ENCODE results near the gene SALL3. TPM values are rescaled to one million over a fixed set of nuclear protein-coding genes. Genes with fewer than 3 reads are reported as not detected.

SALL3 gene
- total RNA-seq, 1 donor from 2014 or later: not detected

DNA sequence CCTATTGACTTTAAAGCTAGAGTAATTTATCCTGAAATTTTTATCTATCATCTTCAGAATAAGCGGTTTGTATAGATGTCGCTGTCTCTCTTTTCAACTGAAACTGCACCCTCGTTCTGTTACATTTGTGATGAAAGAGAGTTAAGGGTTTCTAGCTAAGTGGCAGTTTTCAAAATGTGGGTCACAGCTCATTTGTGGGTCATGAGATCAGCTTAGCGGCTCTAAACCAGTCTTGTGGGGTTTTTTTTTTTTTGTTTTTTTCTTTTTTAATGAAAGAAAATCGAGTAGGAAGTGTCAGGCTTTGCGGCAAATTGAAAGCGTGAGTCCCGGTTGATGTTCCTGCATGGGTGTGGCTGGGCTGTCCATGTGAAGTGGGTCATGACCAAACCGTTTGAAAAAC lies 31.2 kb downstream of the SALL3 start:
- no peak overlapping the region for H3K4me3 Mint-ChIP-seq
- intact Hi-C loops (cut with micrococcal nuclease): no loop called here
- DNase-seq (no peak), ATAC-seq (ENCODE audit: low read depth) (no peak)
- H3K27me3 Mint-ChIP-seq: no peaks in the 10 kb centered on the region
- H3K36me3 Mint-ChIP-seq (ENCODE audit: low read depth): no peaks in the 10 kb centered on the region
- H3K4me1 Mint-ChIP-seq: no peaks in the 10 kb centered on the region
- TF ChIP-seq, protein P1, sequence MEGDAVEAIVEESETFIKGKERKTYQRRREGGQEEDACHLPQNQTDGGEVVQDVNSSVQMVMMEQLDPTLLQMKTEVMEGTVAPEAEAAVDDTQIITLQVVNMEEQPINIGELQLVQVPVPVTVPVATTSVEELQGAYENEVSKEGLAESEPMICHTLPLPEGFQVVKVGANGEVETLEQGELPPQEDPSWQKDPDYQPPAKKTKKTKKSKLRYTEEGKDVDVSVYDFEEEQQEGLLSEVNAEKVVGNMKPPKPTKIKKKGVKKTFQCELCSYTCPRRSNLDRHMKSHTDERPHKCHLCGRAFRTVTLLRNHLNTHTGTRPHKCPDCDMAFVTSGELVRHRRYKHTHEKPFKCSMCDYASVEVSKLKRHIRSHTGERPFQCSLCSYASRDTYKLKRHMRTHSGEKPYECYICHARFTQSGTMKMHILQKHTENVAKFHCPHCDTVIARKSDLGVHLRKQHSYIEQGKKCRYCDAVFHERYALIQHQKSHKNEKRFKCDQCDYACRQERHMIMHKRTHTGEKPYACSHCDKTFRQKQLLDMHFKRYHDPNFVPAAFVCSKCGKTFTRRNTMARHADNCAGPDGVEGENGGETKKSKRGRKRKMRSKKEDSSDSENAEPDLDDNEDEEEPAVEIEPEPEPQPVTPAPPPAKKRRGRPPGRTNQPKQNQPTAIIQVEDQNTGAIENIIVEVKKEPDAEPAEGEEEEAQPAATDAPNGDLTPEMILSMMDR (IDR thresholded peaks at IDR 0.05): no peak
- ChIA-PET CTCF (no interaction called here), POLR2A (no interaction called here)
- no peaks in the 10 kb centered on the region for H3K9me3 Mint-ChIP-seq
- no peak overlapping the region for H3K27ac Mint-ChIP-seq

DNA sequence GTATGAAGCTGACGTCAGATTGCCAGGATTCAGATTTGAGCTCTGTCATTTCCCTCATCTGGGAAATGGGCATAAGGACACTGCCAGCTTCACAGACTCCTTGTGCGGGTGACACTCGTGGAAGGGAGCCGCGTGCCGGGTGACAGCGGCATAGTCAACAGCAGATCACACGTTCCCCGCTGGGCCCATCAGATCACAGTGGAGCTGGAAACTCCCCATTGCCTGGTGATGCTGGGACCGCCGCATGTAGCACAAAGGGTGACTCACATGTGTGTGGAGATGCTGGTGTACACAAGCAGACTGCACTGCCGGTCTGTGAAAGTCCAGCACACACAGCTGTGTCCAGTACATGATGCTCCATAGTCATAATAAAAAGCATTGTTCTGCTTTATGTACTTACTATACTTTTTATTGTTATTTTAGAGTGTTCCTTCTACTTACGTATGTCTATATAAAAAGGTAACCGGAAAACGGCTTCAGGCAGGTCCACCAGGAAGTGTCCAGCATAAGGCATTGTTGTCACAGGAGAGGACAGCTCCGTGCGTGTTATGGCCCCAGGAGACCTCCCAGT lies 31.8 kb downstream of the SALL3 start:
- no peak overlapping the region for H3K4me3 Mint-ChIP-seq
- ATAC-seq (ENCODE audit: low read depth): no peak
- H3K4me1 Mint-ChIP-seq: no peaks in the 10 kb centered on the region
- DNase-seq: no peak
- CTCF ChIA-PET: no interaction called here
- H3K27me3 Mint-ChIP-seq: no peaks in the 10 kb centered on the region
- POLR2A ChIA-PET: no interaction called here
- H3K36me3 Mint-ChIP-seq (ENCODE audit: low read depth): no peaks in the 10 kb centered on the region
- H3K27ac Mint-ChIP-seq: no peak overlapping the region
- TF ChIP-seq, protein P1 (IDR thresholded peaks at IDR 0.05): no peak
- intact Hi-C loops (cut with micrococcal nuclease): no loop called here
- H3K9me3 Mint-ChIP-seq: no peaks in the 10 kb centered on the region

DNA sequence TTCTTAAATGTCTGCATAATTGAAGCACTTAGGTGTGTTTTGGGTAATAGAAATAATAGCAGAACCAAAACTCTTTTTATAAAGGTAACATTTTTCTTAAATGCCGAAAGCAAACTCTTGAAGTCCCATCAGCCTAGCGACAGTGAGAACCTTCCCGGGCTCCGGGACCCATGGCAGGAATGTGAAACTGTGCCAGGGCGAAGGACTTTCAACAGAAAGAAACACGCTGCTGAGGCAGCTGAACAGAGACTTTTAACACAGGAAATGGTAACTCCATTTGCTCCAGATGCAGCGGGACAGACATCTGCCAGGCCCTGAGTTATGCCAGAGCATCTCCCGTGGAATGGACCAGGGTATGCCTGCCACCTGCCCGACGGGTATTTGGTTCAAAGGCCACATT lies 34.3 kb downstream of the SALL3 start:
- no peak overlapping the region for H3K27ac Mint-ChIP-seq
- H3K9me3 Mint-ChIP-seq: no peaks in the 10 kb centered on the region
- ChIA-PET POLR2A (no interaction called here), CTCF (no interaction called here)
- ATAC-seq (ENCODE audit: low read depth): no peak
- no peaks in the 10 kb centered on the region for H3K4me1 Mint-ChIP-seq
- peaks cover 3% of the 10 kb centered on the region for H3K27me3 Mint-ChIP-seq
- TF ChIP-seq, protein P1 (IDR thresholded peaks at IDR 0.05): no peak
- no peak overlapping the region for H3K4me3 Mint-ChIP-seq
- no peak for DNase-seq
- intact Hi-C loops (cut with micrococcal nuclease): no loop called here
- no peaks in the 10 kb centered on the region for H3K36me3 Mint-ChIP-seq (ENCODE audit: low read depth)

DNA sequence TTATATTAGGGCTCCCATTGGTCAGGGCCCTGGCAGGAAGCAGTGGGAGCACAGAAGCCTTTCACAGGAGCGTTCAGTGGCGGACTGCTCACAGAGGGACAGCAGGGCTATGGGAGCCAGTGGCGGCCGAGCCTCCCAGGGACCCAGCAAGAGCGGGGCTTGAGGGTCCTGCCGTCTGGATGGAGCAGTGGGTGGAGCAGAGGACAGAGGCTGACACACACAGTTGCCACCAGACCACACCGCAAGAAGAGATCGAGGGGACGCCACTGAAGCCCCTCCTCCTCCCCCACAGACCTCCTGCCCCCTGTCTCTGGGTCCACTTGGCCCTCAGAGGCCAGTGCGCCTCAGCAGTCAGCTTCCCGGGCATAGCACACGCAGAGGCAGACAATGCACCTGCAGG lies 39.3 kb downstream of the SALL3 start:
- Mint-ChIP-seq H3K27ac (no peak overlapping the region), H3K4me3 (no peak overlapping the region), H3K9me3 (no peaks in the 10 kb centered on the region), H3K4me1 (no peaks in the 10 kb centered on the region), H3K27me3 (peaks cover 3% of the 10 kb centered on the region), H3K36me3 (ENCODE audit: low read depth) (no peaks in the 10 kb centered on the region)
- no peak for ATAC-seq (ENCODE audit: low read depth)
- CTCF ChIA-PET: no interaction called here
- TF ChIP-seq, protein P1 (IDR thresholded peaks at IDR 0.05): no peak
- no peak for DNase-seq
- intact Hi-C loops (cut with micrococcal nuclease): no loop called here
- POLR2A ChIA-PET: no interaction called here

DNA sequence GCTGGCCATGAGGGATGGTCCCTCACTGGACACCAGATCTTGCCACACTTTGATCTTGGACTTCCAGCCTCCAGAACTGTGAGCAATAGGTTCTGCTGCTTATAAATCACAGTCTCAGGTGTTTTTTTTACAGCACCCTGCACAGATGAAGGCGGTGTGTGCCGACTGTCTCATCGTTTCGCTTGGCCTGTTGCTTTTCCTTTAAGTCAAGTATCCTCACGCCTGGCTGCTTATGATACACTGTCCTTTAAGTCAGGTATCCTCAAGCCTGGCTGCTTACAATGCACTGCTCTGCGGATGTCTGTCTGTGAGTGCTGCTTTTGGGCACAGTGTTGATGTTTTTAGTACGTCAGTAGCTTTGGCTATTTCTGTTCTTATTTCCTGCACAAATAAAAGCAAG lies 40.3 kb downstream of the SALL3 start:
- Mint-ChIP-seq H3K36me3 (ENCODE audit: low read depth) (no peaks in the 10 kb centered on the region), H3K9me3 (no peaks in the 10 kb centered on the region), H3K4me1 (no peaks in the 10 kb centered on the region), H3K27me3 (peaks cover 3% of the 10 kb centered on the region), H3K27ac (no peak overlapping the region), H3K4me3 (no peak overlapping the region)
- DNase-seq (no peak), ATAC-seq (ENCODE audit: low read depth) (no peak)
- intact Hi-C loops (cut with micrococcal nuclease): no loop called here
- TF ChIP-seq, protein P1 (IDR thresholded peaks at IDR 0.05): no peak
- CTCF ChIA-PET: no interaction called here
- POLR2A ChIA-PET: no interaction called here

All from activated B cell treated with CpG ODN at 0.5 μM for 24 hours (primary cell).